Left hindlimb (tissue), 1 donor: Measurements from ENCODE around the gene RNF144A.

ENCODE experiments used
- DNase-seq: peaks from one replicate; pipeline ENCODE4 v3.0.0-alpha.2; 2018

RNF144A gene

DNA sequence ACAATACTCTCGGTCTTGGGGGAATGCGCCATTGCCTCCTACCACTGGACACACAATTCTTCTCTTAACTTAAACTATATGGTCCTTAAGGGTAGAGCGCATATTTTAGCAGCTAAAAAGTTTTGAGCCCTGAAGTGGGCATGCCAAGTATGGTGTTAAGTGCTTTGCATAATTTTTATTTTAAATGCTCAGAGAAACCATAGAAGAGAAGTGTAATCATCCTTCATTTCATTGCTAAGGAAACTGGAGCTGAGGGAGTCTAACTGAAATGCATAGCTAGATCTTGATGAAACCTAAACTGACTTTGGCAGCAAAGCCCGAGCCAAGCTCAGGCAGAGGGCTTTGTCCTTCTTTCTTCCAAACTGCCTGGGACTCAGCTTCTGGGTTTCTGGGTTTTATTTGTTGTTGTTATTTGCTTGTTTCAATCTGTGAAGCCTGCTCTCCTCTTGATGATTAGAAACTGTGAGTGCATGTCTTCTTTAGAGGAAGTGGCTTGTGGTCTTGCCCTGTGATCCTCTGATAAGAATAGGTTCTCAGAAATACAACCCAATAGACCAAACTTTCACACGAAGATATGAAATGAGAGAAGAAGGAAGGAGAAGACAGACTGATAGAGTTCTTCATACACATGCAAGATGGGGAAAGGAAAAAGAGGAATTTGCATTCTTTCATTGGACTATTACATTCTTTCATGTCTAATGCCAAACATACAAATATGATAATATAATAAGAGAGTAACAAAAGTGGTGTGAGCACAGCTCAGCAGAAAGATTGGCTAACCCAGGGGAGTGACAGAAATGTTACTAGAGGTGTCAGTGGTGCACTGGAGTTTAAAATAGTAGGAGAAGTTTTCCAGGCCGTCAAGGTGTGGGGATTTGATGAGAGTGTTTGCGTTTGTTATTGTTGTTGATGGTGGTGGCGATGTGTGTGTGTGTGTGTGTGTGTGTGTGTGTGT is 7.5 kb upstream of the RNF144A start:
- DNase-seq = no peak

DNA sequence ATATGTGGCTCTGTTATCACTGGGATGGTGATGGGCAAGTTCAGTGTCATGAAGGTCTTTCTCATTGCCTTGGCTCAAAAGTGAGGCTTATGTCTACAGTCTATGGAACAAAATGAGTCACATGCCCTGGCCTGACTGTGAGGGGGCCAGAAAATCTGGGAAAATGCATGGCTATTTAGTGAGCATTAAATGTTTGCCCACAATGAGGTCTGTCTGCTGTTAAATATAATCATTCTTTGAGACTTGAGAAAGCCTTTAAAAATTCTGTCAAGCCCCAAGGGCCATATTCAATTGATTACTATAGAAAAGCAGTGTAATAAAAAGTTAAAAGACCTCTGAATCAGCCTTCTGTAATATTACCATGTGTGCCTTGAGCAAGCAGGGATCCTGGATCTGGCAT is 5.5 kb upstream of the RNF144A start:
- DNase-seq = no peak

DNA sequence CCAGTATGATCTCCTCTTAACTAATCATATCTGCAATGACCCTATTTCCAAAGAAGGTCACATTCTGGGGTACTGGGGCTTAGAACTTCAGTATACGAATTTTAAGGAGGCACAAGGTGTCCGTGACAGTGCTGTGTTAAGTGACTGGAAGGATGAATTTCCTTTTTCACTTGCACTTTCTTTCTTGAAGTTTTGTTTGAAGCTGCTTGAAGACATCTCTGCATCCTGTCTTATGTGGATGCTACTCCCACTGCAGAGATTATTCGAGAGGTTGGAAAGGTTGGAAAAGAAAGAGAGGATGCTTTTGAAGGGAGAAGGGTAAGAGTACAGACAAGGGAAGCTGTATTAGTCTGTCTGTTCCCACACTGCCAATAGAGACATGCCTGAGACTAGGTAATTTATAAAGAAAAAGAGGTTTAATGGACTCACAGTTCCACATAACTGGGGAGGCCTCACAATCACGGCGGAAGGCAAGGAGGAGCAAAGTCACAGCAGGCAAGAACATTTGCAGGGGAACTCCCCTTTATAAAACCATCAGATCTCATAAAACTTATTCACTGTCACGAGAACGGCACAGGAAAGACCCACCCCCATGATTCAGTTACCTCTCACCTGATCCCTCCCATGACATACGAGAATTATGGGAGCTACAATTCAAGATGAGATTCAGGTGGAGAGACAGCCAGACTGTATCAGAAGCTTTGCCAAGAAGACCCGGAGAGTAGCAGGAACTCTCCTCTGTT is 3.6 kb upstream of the RNF144A start:
- no peak for DNase-seq

DNA sequence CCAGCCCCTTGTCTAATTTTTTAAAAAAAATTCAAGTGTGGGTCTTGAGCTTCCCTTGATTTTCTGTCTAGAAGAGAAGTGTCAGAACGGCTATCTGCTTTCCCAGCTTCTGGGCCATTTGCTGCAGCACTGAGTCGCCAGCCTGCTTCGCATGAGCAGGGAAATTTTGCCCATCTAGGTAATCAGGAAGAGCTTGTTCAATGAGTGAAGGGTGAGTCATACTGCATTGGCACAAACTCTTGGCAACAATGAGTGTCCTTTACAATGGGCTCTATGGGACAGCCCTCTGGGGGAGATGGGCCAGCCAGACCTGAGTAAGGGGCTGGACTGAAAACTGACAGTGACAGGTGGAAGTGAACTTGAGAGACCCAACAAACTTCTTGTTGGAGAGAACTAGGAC is 2.4 kb upstream of the RNF144A start:
- no peak for DNase-seq

DNA sequence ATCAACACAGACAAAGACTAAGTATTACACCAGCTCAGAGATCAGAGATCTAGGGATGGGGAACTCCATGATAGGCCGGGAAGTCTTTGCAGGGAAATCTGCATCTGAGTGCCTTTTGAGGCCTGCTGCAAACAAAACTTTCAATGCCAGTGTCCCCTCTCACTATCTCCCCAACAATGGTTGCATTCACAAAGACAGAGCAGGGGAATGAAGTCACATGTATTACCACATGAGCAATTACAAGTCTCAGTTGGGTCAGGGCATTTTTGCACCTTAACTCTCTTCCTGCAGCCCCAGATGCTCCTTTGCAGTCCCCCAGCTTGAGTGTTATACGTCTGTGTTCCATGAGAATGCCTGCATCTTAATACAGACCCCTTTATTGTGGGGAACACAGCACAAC is 1.8 kb upstream of the RNF144A start:
- DNase-seq = no peak

DNA sequence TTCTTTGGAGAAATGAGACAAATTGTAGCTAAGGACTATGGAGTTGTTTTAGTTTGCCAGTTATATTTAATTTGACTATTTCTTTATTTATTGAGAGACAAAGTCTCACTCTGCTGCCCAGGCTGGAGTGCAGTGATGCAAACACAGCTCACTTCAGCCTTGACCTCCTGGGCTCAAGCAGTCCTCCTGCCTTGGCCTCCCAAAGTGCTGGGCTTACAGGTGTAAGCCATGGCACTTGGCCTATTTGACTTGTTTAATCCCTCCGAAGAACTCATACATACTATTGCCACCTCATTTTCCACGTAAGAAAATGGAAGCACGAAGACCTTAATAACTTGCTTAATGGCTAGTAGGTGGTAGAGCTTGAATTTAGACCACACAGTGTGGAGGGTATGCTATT is 988 bp upstream of the RNF144A start:
- DNase-seq = no peak

DNA sequence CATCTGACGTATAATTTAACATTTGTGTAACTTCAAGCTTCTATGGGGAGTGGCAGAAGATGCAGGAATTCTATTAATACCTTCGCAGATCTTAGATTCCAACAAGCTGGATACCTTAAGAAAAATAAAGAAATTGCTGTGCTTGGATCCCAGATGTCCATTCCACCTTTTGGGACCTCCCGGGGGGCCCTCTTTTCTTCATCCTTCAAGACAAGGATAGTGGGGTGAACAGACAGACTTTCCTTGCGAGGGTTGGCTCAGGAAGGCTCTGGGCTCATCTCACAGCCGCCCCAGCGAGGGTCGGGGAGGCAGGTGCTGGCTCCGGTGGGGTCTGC is 509 bp upstream of the RNF144A start:
- no peak for DNase-seq

DNA sequence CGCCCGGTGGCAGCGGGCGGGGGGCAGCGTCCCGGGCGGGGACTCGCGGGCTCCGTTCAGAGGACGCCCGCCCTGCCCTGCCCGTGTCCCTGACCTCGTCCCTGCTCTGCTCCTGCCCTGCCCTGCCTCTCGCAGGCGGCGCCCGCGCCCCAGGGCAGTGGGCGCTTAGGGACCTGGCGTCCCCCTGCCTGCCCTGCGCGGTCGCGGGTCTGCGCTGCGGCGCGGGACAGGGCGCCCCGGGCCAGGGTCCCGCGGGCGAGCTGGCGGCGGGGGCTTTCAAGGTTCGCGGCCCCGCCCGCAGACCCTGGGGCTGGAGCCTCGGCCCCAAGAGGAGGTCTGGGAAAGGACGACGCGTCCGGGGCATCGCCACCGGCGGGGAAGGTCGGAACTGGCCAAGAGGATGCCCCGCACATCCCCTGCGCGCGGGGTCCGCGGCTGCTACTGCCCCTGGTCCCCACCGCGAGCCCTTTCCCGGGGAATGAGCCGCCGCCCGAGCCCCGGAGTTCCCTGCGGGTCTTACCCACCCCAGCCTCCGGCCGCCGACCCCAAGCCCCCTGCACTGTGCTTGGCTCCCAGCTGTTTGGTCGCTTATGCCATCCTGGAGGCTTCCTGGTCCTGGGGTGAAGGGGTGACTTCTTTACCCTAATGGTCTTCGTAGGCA is 679 bp downstream of the RNF144A start:
- DNase-seq = peak; percentile 54

DNA sequence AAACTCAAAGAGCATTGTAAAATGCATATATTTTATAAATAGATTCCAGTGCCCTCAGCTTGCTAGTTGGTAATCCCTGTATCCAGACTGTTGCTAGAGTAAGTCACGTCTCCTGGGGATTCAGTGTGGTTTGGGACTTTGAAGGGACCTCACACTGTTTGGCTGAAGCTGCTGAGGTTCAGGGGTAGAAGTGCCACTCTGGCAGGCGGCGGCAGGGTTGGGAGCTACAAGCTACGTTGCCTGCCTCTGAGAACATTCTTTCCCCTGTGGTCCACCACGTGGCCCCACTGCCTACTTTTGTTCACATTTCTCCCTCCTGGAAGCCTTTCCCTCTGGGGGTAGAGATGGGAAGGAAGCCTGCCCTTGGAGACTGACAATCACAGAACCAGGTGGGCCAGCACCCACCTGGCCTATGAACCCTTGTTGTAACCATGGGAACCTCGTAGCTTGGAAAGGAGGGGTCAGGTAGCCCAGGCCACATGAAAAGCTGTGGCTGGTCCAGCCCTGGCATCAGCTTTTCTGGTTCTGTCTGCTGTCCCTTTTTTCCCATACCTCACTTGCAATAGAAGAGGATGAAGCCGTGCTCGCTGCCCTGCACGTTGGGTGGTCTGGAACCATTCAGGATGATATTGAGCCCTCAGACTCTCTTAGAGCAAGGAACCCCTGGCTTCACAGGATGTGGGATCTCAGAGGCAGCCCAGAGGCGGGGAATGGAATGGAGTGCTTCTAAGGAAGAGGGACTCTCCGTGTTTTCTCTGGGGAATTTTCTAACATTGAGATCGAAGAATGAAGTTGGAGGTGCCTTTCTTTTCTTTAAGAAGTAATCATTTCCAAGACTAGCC is 2.9 kb downstream of the RNF144A start:
- DNase-seq = peak; percentile 68

DNA sequence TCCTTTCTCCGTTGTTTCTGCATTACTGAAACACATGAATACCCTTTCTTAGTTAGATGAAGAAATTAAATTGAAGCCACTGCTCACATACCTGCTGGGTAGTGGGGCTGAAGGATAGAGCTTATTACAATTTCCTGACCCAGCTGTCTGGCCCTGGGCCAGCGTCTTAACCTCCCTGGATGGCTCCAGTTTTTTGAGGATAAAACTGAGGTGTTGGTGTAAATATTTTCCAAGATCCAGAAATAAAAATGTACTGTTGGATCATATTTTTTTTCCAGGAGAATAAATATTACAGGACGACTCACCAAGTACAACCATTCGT is 3.5 kb downstream of the RNF144A start:
- no peak for DNase-seq

DNA sequence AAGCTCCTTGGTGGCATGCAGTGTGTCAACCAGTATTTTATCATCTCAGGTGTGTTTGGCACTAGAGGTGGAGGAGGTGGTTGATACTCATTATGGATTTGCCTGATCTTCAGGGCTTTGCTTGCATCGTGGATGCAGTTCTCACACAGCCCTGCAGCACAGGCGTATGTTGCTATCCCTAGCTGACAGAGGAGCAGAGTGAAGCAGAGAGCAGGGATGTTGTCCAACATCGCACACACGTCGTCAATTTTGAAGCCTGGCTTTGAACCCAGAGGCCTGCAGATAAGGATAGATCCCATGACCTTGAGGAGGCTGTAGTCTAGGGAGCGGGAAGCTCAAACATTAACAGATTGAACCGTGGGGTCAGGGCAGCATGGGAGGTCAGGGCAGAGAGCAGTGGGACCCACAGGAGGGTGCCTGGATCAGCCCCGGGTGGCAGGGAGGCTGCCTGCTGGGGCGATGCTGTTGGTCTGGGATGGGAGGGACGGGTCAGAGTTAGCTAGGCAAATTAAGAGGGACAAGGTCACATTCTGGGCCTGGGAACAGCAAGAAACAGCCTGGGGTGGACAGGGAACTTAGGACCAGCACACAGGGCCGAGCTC is 4.2 kb downstream of the RNF144A start:
- no peak for DNase-seq

DNA sequence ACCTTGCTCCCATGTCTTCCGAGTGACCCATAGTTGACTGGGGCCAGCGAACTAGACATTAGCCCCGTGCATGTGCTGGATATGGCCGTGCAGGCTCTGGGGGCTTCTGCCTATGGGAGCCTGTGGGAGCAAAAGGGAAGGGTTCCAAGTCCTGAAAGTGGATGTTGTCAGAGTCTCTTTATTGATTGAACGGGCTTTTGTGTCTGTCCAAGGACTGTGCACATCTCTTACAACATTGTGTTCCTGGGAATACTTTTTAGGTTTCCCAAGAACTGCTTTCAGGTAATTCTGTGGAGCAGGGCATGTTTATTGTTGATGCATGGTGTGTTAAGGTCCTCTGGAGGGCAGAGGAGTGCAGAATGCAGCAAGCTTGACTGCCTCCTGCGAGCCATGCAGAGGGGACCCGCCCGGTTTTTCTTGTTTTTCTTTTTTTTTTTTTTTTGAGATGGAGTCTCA is 5.0 kb downstream of the RNF144A start:
- DNase-seq = no peak

DNA sequence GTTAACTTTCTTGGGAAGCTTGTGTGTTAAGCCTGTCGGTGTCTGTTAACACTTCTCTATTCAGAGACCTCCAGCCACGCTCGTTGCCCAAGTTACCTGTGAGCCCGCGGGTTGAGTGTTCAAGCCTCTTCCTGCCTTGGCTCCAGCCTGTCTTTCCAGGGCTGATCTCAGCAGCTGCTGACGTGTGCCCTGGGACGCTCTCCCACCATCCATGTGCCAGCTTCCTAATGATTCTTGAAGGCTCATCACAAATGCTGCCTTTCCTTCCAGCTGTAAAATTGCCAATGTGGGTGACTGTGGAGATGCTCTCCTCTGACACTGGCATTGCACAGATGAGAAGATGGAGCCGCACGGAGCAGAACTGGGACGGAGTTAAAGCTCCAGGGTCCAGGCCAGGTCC is 6.1 kb downstream of the RNF144A start:
- no peak for DNase-seq

DNA sequence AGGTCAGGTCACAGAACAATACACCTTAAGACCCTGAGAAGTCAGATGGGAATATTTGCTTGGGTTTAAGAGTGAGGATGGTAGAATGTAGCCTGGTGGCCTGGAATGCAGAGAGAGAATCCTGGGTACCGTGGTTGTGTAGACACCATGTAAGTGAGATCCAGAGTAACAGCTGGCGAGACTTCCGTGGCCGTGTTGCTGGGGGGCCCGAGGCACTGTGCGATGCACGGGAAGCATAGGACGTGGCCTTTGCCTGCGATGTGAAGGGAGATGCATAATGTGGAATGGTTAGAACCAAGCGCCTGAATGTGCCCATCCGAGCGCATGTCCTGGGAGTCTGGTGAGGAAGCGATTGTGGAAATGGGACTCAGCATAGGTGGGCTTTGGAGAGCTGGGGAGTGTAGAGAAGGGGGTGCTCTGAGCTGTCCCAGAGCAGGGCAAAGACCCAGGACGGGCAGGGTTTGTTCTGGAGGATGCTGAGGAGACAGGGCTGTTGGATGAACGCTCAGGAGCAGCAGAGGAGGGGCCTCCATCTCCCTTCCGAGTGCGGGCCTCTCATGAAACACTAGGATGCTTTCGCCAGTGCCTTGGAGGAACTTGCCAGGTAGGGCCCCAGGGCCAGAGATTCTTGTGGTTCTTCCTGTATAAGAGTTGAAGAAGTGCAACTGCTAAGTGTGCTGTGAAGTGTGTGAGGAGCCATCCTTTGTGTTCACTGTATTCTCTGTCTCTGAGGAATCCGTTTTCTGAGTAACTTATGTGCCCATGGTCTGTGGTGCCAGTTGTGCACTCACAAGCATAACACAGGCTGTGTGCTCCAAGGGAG is 7.1 kb downstream of the RNF144A start:
- DNase-seq = no peak

DNA sequence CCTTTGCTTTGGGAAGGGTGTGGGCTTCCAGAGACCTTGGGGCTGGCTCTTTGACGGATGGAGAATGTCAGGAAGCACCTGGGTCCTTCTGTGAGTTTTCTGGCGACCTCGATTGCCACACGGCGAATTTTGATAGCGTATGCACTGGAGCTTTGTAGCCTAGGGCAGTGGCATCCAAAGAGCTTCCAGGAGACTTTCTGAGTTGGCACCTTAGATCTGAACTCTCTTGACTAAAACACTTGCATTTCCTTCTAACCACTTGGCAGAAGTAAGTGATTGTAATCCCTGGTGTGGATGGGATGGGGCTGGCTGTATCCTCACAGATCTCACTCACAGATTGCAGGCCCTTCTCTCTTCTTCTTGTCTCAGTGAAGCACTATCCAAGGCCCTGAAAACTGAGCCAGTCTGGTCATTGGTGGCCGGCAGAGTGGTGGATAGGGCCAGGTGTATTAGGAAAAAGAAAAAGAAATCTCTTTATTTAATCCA is 7.8 kb downstream of the RNF144A start:
- no peak for DNase-seq

DNA sequence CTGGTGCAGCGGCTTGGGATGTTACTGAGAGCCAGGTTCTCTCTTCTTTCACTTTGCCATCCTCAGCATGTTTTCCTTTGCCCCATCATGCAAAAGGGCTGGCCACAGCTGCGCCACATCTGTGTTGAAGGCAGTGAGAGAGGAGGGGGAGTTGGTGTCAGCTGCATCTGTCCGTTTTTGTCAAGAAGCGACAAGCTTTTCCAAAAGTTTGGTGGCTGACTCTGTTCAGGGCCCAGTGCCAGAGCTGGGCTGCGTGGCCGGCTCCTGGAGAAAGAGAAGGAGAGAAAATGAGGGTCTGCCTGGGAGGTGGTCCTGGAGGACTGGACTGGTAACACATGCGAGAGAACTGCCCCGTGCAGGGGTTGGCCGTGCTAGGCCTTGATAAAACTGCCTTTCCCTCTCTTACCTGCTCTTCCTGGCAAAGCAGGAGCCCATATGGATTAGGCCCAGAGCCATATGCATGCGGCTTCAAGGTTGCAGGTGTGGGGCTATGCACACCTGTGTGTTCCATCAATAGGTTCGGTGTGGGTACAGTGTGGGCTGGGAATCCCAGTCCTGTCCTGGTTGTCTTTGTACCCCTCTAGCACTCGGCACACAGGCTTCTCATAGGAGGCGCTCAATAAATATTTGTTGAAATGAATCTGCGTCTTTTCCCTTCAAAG is 9.0 kb downstream of the RNF144A start:
- peak; percentile 68 for DNase-seq

DNA sequence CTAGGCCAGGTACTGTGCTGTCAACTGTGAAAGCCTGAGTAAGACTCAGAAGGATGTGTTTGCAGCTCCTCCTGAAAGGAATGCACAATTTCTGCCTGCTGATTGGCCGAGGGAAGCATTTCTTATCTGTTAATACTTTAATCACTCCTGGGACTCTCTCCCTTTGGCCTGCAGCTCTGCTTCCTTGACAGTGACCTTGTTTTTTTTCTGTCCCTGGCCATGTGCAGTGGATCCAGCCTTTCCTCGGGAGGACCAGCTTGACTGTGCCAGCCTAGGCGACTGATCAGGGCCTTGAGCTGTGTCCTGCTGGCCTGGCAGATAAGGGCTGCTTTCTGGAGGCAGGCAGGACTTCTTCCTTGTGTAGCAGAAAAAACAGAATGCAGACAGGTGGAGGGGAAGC is 10.0 kb downstream of the RNF144A start:
- DNase-seq = no peak

DNA sequence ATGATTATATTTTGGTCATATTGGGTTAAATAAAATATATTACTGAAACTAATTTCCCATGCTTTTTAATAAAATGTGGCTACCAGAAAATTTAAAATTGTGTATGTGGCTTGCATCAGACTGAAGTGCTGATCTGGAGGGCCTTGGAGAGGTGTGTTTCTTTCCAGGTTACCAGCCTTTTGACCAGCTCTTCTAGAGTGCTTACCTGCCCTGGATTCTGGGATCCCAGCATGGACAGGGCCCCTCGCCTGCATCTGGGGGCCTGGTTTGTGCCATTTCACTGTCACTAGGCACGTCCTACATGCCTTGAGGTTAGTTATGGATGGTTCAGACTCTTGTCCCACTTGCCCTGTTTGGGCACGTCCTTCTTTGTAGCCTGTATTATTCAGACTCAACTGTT is 10.5 kb downstream of the RNF144A start:
- DNase-seq = no peak

DNA sequence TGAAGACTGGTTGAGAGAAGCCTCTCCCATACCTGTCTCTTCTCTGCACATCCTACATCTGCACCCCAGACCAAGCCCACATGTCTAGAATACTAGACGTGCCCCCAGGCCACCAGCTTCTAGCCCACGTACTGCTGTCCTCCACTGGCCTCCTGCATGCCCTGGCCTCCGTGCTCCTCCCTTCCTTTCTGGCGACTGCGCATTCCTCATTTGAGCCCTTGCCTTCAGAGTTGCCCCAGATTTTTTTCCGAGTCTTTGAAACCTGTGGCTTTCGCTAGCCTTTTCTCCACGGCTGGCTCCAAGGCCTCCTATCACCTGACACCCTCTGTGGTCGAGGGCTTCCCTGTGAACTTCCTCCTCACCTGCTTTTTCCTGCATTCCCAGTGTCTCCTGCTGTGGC is 11.2 kb downstream of the RNF144A start:
- DNase-seq = no peak

DNA sequence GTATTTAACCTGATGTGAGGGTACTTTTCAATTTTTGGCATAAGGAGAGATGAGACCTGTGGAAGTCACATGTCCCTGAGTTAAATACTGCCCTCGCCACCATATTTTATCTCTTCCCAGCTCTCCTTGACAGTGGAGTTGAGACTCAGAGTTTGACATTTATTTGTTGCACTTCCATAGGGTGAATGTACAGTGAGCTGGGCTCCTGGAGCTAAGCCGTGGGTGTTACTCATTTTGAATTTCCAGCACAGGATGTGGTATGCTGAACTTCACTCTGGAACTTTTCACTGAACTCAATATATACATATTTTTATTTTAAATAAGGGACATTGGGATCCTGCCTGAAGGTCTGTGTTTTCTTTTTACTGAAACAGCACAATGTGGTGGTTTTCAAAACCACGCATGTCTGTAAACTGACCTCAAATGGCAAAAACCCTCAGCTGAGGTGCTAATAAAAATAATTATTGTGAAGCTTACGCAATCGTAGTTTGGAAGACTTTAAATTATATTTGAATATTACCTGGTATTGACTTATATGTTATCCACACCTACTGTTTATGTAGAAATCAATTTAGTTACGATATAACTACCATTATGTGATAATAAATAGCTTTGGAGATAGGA is 12.1 kb downstream of the RNF144A start:
- DNase-seq = no peak
